G401.6 (cell line): ENCODE data around the gene CTSA.
"Not testable (repeated sequence)": the region's sequence is repeated elsewhere in the genome, so short reads cannot be mapped to it uniquely, and the experiment has no call there.

Experiments
- FAIRE-seq: peaks from 2 replicates; lab custom pipeline; 2012; peaks lifted over from hg19 to GRCh38; lab: Jason Lieb, UNC

CTSA gene

GRCh38 chr20:45897289-45897688 is 6.2 kb downstream of the CTSA start:
- FAIRE-seq: no peak

GRCh38 chr20:45897692-45898091 is 6.6 kb downstream of the CTSA start:
- FAIRE-seq: no peak

- FAIRE-seq: no peak
Measured at GRCh38 chr20:45898285-45898684, 7.2 kb downstream of the CTSA start.

GRCh38 chr20:45899046-45899835 is 8.1 kb downstream of the CTSA start:
- FAIRE-seq: no peak

GRCh38 chr20:45901332-45901731 is 10.2 kb downstream of the CTSA start:
- not testable (repeated sequence) for FAIRE-seq

- no peak for FAIRE-seq
Measured at GRCh38 chr20:45902199-45902701, 11.1 kb downstream of the CTSA start.

GRCh38 chr20:45904583-45905504 is 13.7 kb downstream of the CTSA start:
- FAIRE-seq: no peak

GRCh38 chr20:45905505-45906079 is 14.5 kb downstream of the CTSA start:
- FAIRE-seq: no peak

GRCh38 chr20:45907219-45907948 is 16.2 kb downstream of the CTSA start:
- FAIRE-seq: no peak

GRCh38 chr20:45908084-45908483 is 16.9 kb downstream of the CTSA start:
- FAIRE-seq: no peak

- FAIRE-seq: no peak
Measured at GRCh38 chr20:45909336-45909808, 18.2 kb downstream of the CTSA start.

- FAIRE-seq: no peak
Measured at GRCh38 chr20:45909817-45910669, 18.9 kb downstream of the CTSA start.

GRCh38 chr20:45910670-45911485 is 19.7 kb downstream of the CTSA start:
- FAIRE-seq: peak; percentile 99

- FAIRE-seq: no peak
Measured at GRCh38 chr20:45911486-45912343, 20.6 kb downstream of the CTSA start, which contains the start of gene PLTP. PLTP (minus strand) TSS chr20:45912155; CDS start chr20:45911452, 703 bp downstream.

- FAIRE-seq: no peak
Measured at GRCh38 chr20:45912344-45912682, 21.2 kb downstream of the CTSA start.

GRCh38 chr20:45913116-45913515 is 22.0 kb downstream of the CTSA start:
- FAIRE-seq: no peak

GRCh38 chr20:45917790-45918141 is 26.6 kb downstream of the CTSA start:
- no peak for FAIRE-seq

GRCh38 chr20:45918182-45918737 is 27.1 kb downstream of the CTSA start:
- no peak for FAIRE-seq
